Measurements from ENCODE around the gene LANCL1. TPM values are rescaled to one million over a fixed set of nuclear protein-coding genes. Genes with fewer than 3 reads are reported as not detected.

LANCL1 gene
- total and polyA plus RNA-seq, 3 experiments from 2014 or later, result 22.1 to 35.0 (median 32.7) TPM

- Histone ChIP-seq H3K9me3 (ENCODE audit: low read length) (no peaks in the 10 kb centered on the region), H3K27me3 (ENCODE audit: insufficient read depth, low read length, poor library complexity, severe bottlenecking) (no peaks in the 10 kb centered on the region), H3K4me1 (ENCODE audit: insufficient read depth, low read length) (peaks cover 4% of the 10 kb centered on the region), H3K27ac (ENCODE audit: low read depth, low read length) (no peak overlapping the region), H3K36me3 (ENCODE audit: insufficient read depth, low read length) (no peaks in the 10 kb centered on the region), H3K4me3 (ENCODE audit: low read length) (no peak overlapping the region)
- Mint-ChIP-seq H3K4me3 (peak overlapping the region in 5 of 7 donors; percentile 37 to 70 (median 53)), H3K27me3 (peaks cover 26 to 53% of the 10 kb centered on the region in 2 donors), H3K4me1 (peaks cover 5 to 10% (median 10%) of the 10 kb centered on the region in 3 donors), H3K9me3 (peaks cover 8 to 24% (median 16%) of the 10 kb centered on the region in 5 donors), H3K36me3 (peaks cover 0 to 16% (median 2%) of the 10 kb centered on the region in 3 donors), H3K27ac (no peak overlapping the region)
- ChIA-PET POLR2A (no interaction called here), CTCF (interaction anchor here (0.9 to 2.0 kb wide), 7 partner anchors 9 to 56 kb away, joined by 3 to 10 read pairs (median 4); no protein-coding TSS in a partner anchor)
- DNase-seq, result peak in 3 of 5 donors; percentile 3 to 46 (median 11)
Measured at GRCh38 chr2:210503001-210503623, 26.6 kb upstream of the LANCL1 start.

GRCh38 chr2:210496512-210496911, 20.0 kb upstream of the LANCL1 start:
- H3K27ac Mint-ChIP-seq, result peak overlapping the region in 1 of 8 donors; percentile 56
- peaks cover 18 to 47% of the 10 kb centered on the region in 2 donors for H3K27me3 Mint-ChIP-seq
- no peak overlapping the region for H3K4me3 Mint-ChIP-seq
- no peak overlapping the region for H3K4me3 ChIP-seq (ENCODE audit: low read length)
- DNase-seq, result no peak
- H3K4me1 ChIP-seq (ENCODE audit: insufficient read depth, low read length), result no peaks in the 10 kb centered on the region
- POLR2A ChIA-PET, result no interaction called here
- peaks cover 0 to 5% (median 0%) of the 10 kb centered on the region in 3 donors for H3K4me1 Mint-ChIP-seq
- no peaks in the 10 kb centered on the region for H3K36me3 ChIP-seq (ENCODE audit: insufficient read depth, low read length)
- H3K36me3 Mint-ChIP-seq, result peaks cover 0 to 15% (median 2%) of the 10 kb centered on the region in 3 donors
- H3K27ac ChIP-seq (ENCODE audit: low read depth, low read length), result no peak overlapping the region
- no peaks in the 10 kb centered on the region for H3K27me3 ChIP-seq (ENCODE audit: insufficient read depth, low read length, poor library complexity, severe bottlenecking)
- H3K9me3 Mint-ChIP-seq, result peaks cover 4 to 14% (median 10%) of the 10 kb centered on the region in 5 donors
- CTCF ChIA-PET, result no interaction called here
- no peaks in the 10 kb centered on the region for H3K9me3 ChIP-seq (ENCODE audit: low read length)

GRCh38 chr2:210493528-210493927, 17.0 kb upstream of the LANCL1 start:
- Mint-ChIP-seq H3K9me3 (no peaks in the 10 kb centered on the region), H3K27ac (no peak overlapping the region), H3K4me1 (peaks cover 0 to 5% (median 0%) of the 10 kb centered on the region in 3 donors), H3K36me3 (peaks cover 0 to under 1% (median 0%) of the 10 kb centered on the region in 3 donors), H3K4me3 (no peak overlapping the region), H3K27me3 (peaks cover 13 to 32% of the 10 kb centered on the region in 2 donors)
- Histone ChIP-seq H3K4me1 (ENCODE audit: insufficient read depth, low read length) (no peaks in the 10 kb centered on the region), H3K27me3 (ENCODE audit: insufficient read depth, low read length, poor library complexity, severe bottlenecking) (no peaks in the 10 kb centered on the region), H3K4me3 (ENCODE audit: low read length) (no peak overlapping the region), H3K27ac (ENCODE audit: low read depth, low read length) (no peak overlapping the region), H3K36me3 (ENCODE audit: insufficient read depth, low read length) (no peaks in the 10 kb centered on the region), H3K9me3 (ENCODE audit: low read length) (no peaks in the 10 kb centered on the region)
- CTCF ChIA-PET, result interaction anchor here (1.7 kb wide), 1 partner anchor 10 kb away, joined by 10 read pairs; no protein-coding TSS in a partner anchor
- POLR2A ChIA-PET, result no interaction called here
- DNase-seq, result no peak

- Mint-ChIP-seq H3K4me3 (peak overlapping the region in 1 of 7 donors; percentile 51), H3K27me3 (peaks cover 0 to 5% of the 10 kb centered on the region in 2 donors), H3K4me1 (peaks cover 30 to 49% (median 33%) of the 10 kb centered on the region in 3 donors), H3K9me3 (peaks cover 0 to 13% (median 12%) of the 10 kb centered on the region in 5 donors), H3K27ac (no peak overlapping the region), H3K36me3 (peaks cover 4 to 11% (median 4%) of the 10 kb centered on the region in 3 donors)
- Histone ChIP-seq H3K27ac (ENCODE audit: low read depth, low read length) (no peak overlapping the region), H3K4me3 (ENCODE audit: low read length) (no peak overlapping the region), H3K9me3 (ENCODE audit: low read length) (no peaks in the 10 kb centered on the region), H3K4me1 (ENCODE audit: insufficient read depth, low read length) (peaks cover 24% of the 10 kb centered on the region), H3K27me3 (ENCODE audit: insufficient read depth, low read length, poor library complexity, severe bottlenecking) (no peaks in the 10 kb centered on the region), H3K36me3 (ENCODE audit: insufficient read depth, low read length) (no peaks in the 10 kb centered on the region)
- ChIA-PET CTCF (no interaction called here), POLR2A (no interaction called here)
- DNase-seq, result no peak
Measured at GRCh38 chr2:210481601-210482175, 5.1 kb upstream of the LANCL1 start.

GRCh38 chr2:210480764-210481163, 4.2 kb upstream of the LANCL1 start:
- Histone ChIP-seq H3K27me3 (ENCODE audit: insufficient read depth, low read length, poor library complexity, severe bottlenecking) (no peaks in the 10 kb centered on the region), H3K36me3 (ENCODE audit: insufficient read depth, low read length) (no peaks in the 10 kb centered on the region), H3K4me1 (ENCODE audit: insufficient read depth, low read length) (peaks cover 24% of the 10 kb centered on the region), H3K27ac (ENCODE audit: low read depth, low read length) (no peak overlapping the region), H3K4me3 (ENCODE audit: low read length) (no peak overlapping the region), H3K9me3 (ENCODE audit: low read length) (no peaks in the 10 kb centered on the region)
- Mint-ChIP-seq H3K4me3 (no peak overlapping the region), H3K36me3 (peaks cover 4 to 11% (median 10%) of the 10 kb centered on the region in 3 donors), H3K4me1 (peaks cover 35 to 53% (median 41%) of the 10 kb centered on the region in 3 donors), H3K9me3 (peaks cover 0 to 13% (median 12%) of the 10 kb centered on the region in 5 donors), H3K27me3 (peaks cover 0 to 4% of the 10 kb centered on the region in 2 donors), H3K27ac (peak overlapping the region in 2 of 8 donors; percentile 59 to 69)
- CTCF ChIA-PET, result no interaction called here
- DNase-seq, result no peak
- POLR2A ChIA-PET, result no interaction called here

- no peaks in the 10 kb centered on the region for H3K27me3 ChIP-seq (ENCODE audit: insufficient read depth, low read length, poor library complexity, severe bottlenecking)
- no peaks in the 10 kb centered on the region for H3K36me3 ChIP-seq (ENCODE audit: insufficient read depth, low read length)
- H3K4me1 Mint-ChIP-seq, result peaks cover 40 to 60% (median 48%) of the 10 kb centered on the region in 3 donors
- H3K4me3 ChIP-seq (ENCODE audit: low read length), result no peak overlapping the region
- H3K9me3 Mint-ChIP-seq, result peaks cover 0 to 13% (median 10%) of the 10 kb centered on the region in 5 donors
- no peaks in the 10 kb centered on the region for H3K9me3 ChIP-seq (ENCODE audit: low read length)
- POLR2A ChIA-PET, result no interaction called here
- peaks cover 31% of the 10 kb centered on the region for H3K4me1 ChIP-seq (ENCODE audit: insufficient read depth, low read length)
- peak overlapping the region in 4 of 7 donors; percentile 19 to 47 (median 34) for H3K4me3 Mint-ChIP-seq
- no peak for DNase-seq
- CTCF ChIA-PET, result no interaction called here
- H3K27me3 Mint-ChIP-seq, result peaks cover 0 to 4% of the 10 kb centered on the region in 2 donors
- no peak overlapping the region for H3K27ac ChIP-seq (ENCODE audit: low read depth, low read length)
- peak overlapping the region in 7 of 8 donors; percentile 12 to 94 (median 69) for H3K27ac Mint-ChIP-seq
- H3K36me3 Mint-ChIP-seq, result peaks cover 4 to 15% (median 11%) of the 10 kb centered on the region in 3 donors
Measured at GRCh38 chr2:210480079-210480478, 3.5 kb upstream of the LANCL1 start.

GRCh38 chr2:210478661-210479060, 2.1 kb upstream of the LANCL1 start:
- no peaks in the 10 kb centered on the region for H3K27me3 Mint-ChIP-seq
- peaks cover 0 to 21% (median under 1%) of the 10 kb centered on the region in 3 donors for H3K36me3 Mint-ChIP-seq
- H3K27me3 ChIP-seq (ENCODE audit: insufficient read depth, low read length, poor library complexity, severe bottlenecking), result no peaks in the 10 kb centered on the region
- no peaks in the 10 kb centered on the region for H3K9me3 ChIP-seq (ENCODE audit: low read length)
- peaks cover 0 to under 1% (median 0%) of the 10 kb centered on the region in 5 donors for H3K9me3 Mint-ChIP-seq
- ChIA-PET POLR2A (no interaction called here), CTCF (no interaction called here)
- H3K4me3 Mint-ChIP-seq, result peak overlapping the region in 3 of 7 donors; percentile 62 to 99 (median 99)
- no peak overlapping the region for H3K4me3 ChIP-seq (ENCODE audit: low read length)
- H3K4me1 ChIP-seq (ENCODE audit: insufficient read depth, low read length), result peaks cover 40% of the 10 kb centered on the region
- peak overlapping the region in 6 of 8 donors; percentile 12 to 99 (median 70) for H3K27ac Mint-ChIP-seq
- no peak overlapping the region for H3K27ac ChIP-seq (ENCODE audit: low read depth, low read length)
- H3K36me3 ChIP-seq (ENCODE audit: insufficient read depth, low read length), result no peaks in the 10 kb centered on the region
- DNase-seq, result no peak
- peaks cover 46 to 72% (median 59%) of the 10 kb centered on the region in 3 donors for H3K4me1 Mint-ChIP-seq

- peaks cover 3% of the 10 kb centered on the region for H3K36me3 ChIP-seq (ENCODE audit: insufficient read depth, low read length)
- H3K27me3 ChIP-seq (ENCODE audit: insufficient read depth, low read length, poor library complexity, severe bottlenecking), result no peaks in the 10 kb centered on the region
- Mint-ChIP-seq H3K27ac (peak overlapping the region; percentile 96 to 100 (median 99)), H3K4me1 (peaks cover 53 to 82% (median 68%) of the 10 kb centered on the region in 3 donors), H3K27me3 (no peaks in the 10 kb centered on the region), H3K36me3 (peaks cover 0 to 31% (median 5%) of the 10 kb centered on the region in 3 donors), H3K4me3 (peak overlapping the region; percentile 96 to 100 (median 99)), H3K9me3 (no peaks in the 10 kb centered on the region)
- ChIA-PET CTCF (no interaction called here), POLR2A (no interaction called here)
- H3K27ac ChIP-seq (ENCODE audit: low read depth, low read length), result no peak overlapping the region
- DNase-seq, result no peak
- peaks cover 40% of the 10 kb centered on the region for H3K4me1 ChIP-seq (ENCODE audit: insufficient read depth, low read length)
- peak overlapping the region; percentile 81 for H3K4me3 ChIP-seq (ENCODE audit: low read length)
- H3K9me3 ChIP-seq (ENCODE audit: low read length), result no peaks in the 10 kb centered on the region
Measured at GRCh38 chr2:210477496-210477895, 937 bp upstream of the LANCL1 start.

Measured in CD8-positive, alpha-beta memory T cell (primary cell).